PC-9 (cell line): ENCODE data around the gene DDX49. TPM values are rescaled to one million over a fixed set of nuclear protein-coding genes. Genes with fewer than 3 reads are reported as not detected.

Experiments used
- BruUV-seq: library from RNA; stranded (reverse); fragments of 400-500 nt; replicated peaks from 2 replicates; lab custom pipeline; 2021; lab: Mats Ljungman, UMichigan
- CTCF ChIA-PET: fragments of 300-600 bp; sonication (Branson Sonifier 250); formaldehyde crosslinking; loops from one replicate; lab custom pipeline; 2022; ENCODE audit warnings: antibody characterized with exemption; lab: Charles Lee
- POLR2A ChIA-PET: fragments of 300-600 bp; sonication (Branson Sonifier 250); formaldehyde crosslinking; loops from one replicate; lab custom pipeline; 2022; ENCODE audit warnings: antibody characterized with exemption; ENCODE audit not compliant: unreplicated experiment; lab: Charles Lee
- DNase-seq, 2 experiments: peaks; one replicate each; pipeline versions ENCODE4 v3.0.0 to v3.0.0-alpha.2; 2015 to 2022; ENCODE audit warnings: mixed read lengths in 1 of 2
- H2AFZ ChIP-seq: fragments of 200-600 bp; sonication (generic); 2 replicates; pipeline ENCODE4 v1.8.1; 2017; ENCODE audit warnings: antibody characterized with exemption
- H3F3A ChIP-seq: fragments of 200-600 bp; sonication (generic); 2 replicates; pipeline ENCODE4 v1.8.1; 2017; ENCODE audit warnings: antibody characterized with exemption, mild to moderate bottlenecking, low read depth; ENCODE audit not compliant: insufficient read depth
- H3K27ac ChIP-seq: fragments of 200-600 bp; sonication (generic); 2 replicates; pipeline ENCODE4 v1.6.1; 2016; ENCODE audit warnings: mixed run types
- H3K27me3 ChIP-seq: fragments of 200-600 bp; sonication (generic); 2 replicates; pipeline ENCODE4 v1.6.1; 2016; ENCODE audit warnings: low read depth, mixed run types; ENCODE audit not compliant: insufficient read depth
- H3K36me3 ChIP-seq: fragments of 200-600 bp; sonication (generic); 2 replicates; pipeline ENCODE4 v1.6.1; 2016; ENCODE audit warnings: low read depth, mixed run types
- H3K4me1 ChIP-seq: fragments of 200-600 bp; sonication (generic); replicated peaks from 2 replicates; pipeline ENCODE4 v1.6.1; 2016; ENCODE audit warnings: mixed run types; ENCODE audit not compliant: insufficient read depth
- H3K4me2 ChIP-seq: fragments of 200-600 bp; sonication (generic); 2 replicates; pipeline ENCODE4 v1.6.1; 2017; ENCODE audit warnings: mixed run types
- H3K4me3 ChIP-seq: fragments of 200-600 bp; sonication (generic); 2 replicates; pipeline ENCODE4 v1.6.1; 2016; ENCODE audit warnings: mixed run types
- H3K79me2 ChIP-seq: fragments of 200-600 bp; sonication (generic); 2 replicates; pipeline ENCODE4 v1.6.1; 2017; ENCODE audit warnings: low read depth, mixed run types
- H3K9me2 ChIP-seq: fragments of 200-600 bp; sonication (generic); 2 replicates; pipeline ENCODE4 v1.8.1; 2017; ENCODE audit warnings: mild to moderate bottlenecking; ENCODE audit not compliant: insufficient read depth
- H3K9me3 ChIP-seq: fragments of 200-600 bp; sonication (generic); 2 replicates; pipeline ENCODE4 v1.8.1; 2016; ENCODE audit warnings: low read depth; ENCODE audit not compliant: insufficient read depth
- H4K20me1 ChIP-seq: fragments of 200-600 bp; sonication (generic); 2 replicates; pipeline ENCODE4 v1.8.1; 2017; ENCODE audit not compliant: insufficient read depth
- CTCF ChIP-seq: fragments of 200-600 bp; sonication (generic); conservative IDR thresholded peaks from 2 replicates; pipeline ENCODE4 v1.6.1; 2017; ENCODE audit warnings: mixed run types, antibody characterized with exemption, mild to moderate bottlenecking, moderate library complexity
- EZH2 ChIP-seq: fragments of 200-600 bp; sonication (generic); IDR thresholded peaks from 2 replicates; pipeline ENCODE4 v1.8.0; 2017; ENCODE audit warnings: antibody characterized with exemption, low read depth
- intact Hi-C: fragments of 100-400 bp; cut with micrococcal nuclease; formaldehyde crosslinking; loops from one replicate; pipeline ENCODE4 v1.10.0; 2022; ENCODE audit not compliant: unreplicated experiment
- total RNA-seq: library from RNA; stranded (reverse); gene quantifications from 2 replicates; pipeline ENCODE4 v1.2.3, GENCODE V29; 2021

Gene DDX49
- total RNA-seq, 1 experiment from 2014 or later: 41.2 TPM

DNA sequence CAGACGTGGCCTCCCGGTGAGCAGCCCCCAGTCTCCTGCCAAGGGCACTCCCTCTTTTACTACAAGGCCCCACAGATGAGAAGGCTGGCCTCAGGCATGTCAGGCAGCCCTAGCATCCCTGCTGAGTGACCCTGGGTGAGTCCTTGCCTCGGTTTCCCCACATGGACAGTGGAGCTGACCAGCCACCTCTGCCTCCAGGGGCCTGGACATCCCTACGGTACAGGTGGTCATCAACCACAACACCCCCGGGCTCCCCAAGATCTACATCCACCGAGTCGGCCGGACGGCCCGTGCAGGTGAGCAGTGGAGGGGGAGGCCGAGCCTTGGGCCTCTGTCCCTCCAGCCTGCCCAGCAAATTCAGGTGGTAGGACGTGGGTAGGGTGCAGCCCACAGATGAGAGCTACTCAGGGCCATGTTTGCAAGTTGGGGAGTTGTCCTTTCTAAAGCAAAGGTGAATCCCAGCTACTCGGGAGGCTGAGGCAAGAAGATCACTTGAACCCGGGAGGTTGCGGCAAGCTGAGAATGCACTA, 5.2 kb downstream of the DDX49 start:
- H2AFZ ChIP-seq: no peak overlapping the region
- no peaks in the 10 kb centered on the region for H3K9me3 ChIP-seq
- peaks cover 18% of the 10 kb centered on the region for H3K79me2 ChIP-seq
- ChIA-PET CTCF (no interaction called here), POLR2A (no interaction called here)
- TF ChIP-seq CTCF (no peak), EZH2 (no peak)
- DNase-seq: no peak
- H3K4me3 ChIP-seq: no peak overlapping the region
- H3K27ac ChIP-seq: no peak overlapping the region
- intact Hi-C loops: no loop called here
- BruUV-seq: no TSS peak
- no peaks in the 10 kb centered on the region for H3K9me2 ChIP-seq
- H4K20me1 ChIP-seq: peaks cover 14% of the 10 kb centered on the region
- no peaks in the 10 kb centered on the region for H3K27me3 ChIP-seq
- peaks cover 20% of the 10 kb centered on the region; the same call in 1 of the 2 replicates for H3F3A ChIP-seq
- no peak overlapping the region for H3K4me2 ChIP-seq
- peaks cover 7% of the 10 kb centered on the region; the same call in 1 of the 2 replicates for H3K4me1 ChIP-seq
- H3K36me3 ChIP-seq: peaks cover 24% of the 10 kb centered on the region

GRCh38 chr19:18928018-18928805, 8.7 kb downstream of the DDX49 start:
- POLR2A ChIA-PET: no interaction called here
- CTCF ChIA-PET: interaction anchor here (0.6 kb wide), 1 partner anchor 1657 kb away, joined by 3 read pairs; no protein-coding TSS in a partner anchor
- intact Hi-C loops: no loop called here
- no peaks in the 10 kb centered on the region for H3K27me3 ChIP-seq
- H4K20me1 ChIP-seq: peaks cover 23% of the 10 kb centered on the region
- H3K79me2 ChIP-seq: no peaks in the 10 kb centered on the region
- H3F3A ChIP-seq: peaks cover 42% of the 10 kb centered on the region
- H3K36me3 ChIP-seq: peaks cover 26% of the 10 kb centered on the region
- no peaks in the 10 kb centered on the region for H3K9me2 ChIP-seq
- H3K9me3 ChIP-seq: no peaks in the 10 kb centered on the region
- no peak overlapping the region for H3K4me3 ChIP-seq
- no peaks in the 10 kb centered on the region for H3K4me1 ChIP-seq
- no peak overlapping the region for H2AFZ ChIP-seq
- DNase-seq: no peak
- no peak overlapping the region for H3K27ac ChIP-seq
- TF ChIP-seq CTCF (no peak), EZH2 (no peak)
- no peak overlapping the region for H3K4me2 ChIP-seq
- no TSS peak for BruUV-seq

DNA sequence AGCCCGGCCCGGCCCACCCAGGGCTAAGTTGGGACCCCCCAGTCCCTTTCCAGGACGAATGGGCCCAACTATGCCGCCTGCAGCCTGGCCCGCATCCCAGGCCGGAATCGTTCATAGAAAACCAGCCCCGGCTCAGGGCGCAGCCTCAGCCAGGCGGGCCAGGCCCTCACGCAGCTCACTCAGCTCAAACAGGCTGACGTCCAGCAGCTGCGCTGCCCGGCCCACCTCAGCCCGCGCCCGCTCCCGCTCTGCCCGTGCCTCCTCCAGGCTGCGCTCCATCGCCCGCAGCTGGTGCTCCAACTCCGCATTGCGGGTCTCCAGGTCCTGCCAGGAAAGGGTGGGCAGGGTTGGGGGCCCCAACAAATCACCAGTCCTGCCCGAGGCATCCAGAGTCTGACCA, 9.8 kb downstream of the DDX49 start:
- Histone ChIP-seq H4K20me1 (peaks cover 23% of the 10 kb centered on the region), H3F3A (peaks cover 49% of the 10 kb centered on the region), H3K9me2 (no peaks in the 10 kb centered on the region), H3K9me3 (no peaks in the 10 kb centered on the region), H3K4me1 (no peaks in the 10 kb centered on the region), H3K4me3 (no peak overlapping the region), H3K79me2 (no peaks in the 10 kb centered on the region), H3K27ac (no peak overlapping the region), H2AFZ (no peak overlapping the region), H3K4me2 (no peak overlapping the region), H3K27me3 (no peaks in the 10 kb centered on the region), H3K36me3 (peaks cover 26% of the 10 kb centered on the region)
- POLR2A ChIA-PET: interaction anchor here (0.6 to 0.7 kb wide), 2 partner anchors 54 to 690 kb away, joined by 3 to 4 read pairs; no protein-coding TSS in a partner anchor
- intact Hi-C loops: no loop called here
- no peak for DNase-seq
- no TSS peak for BruUV-seq
- CTCF ChIA-PET: no interaction called here
- TF ChIP-seq CTCF: no peak
